Glutamatergic neuron (in vitro differentiated cells): ENCODE measurements around the gene SPEG. TPM values are rescaled to one million over a fixed set of nuclear protein-coding genes. Genes with fewer than 3 reads are reported as not detected.

ENCODE experiments used
- DNase-seq: peaks from one replicate; pipeline ENCODE4 v3.0.0; 2022
- H3K27ac Mint-ChIP-seq: one replicate; pipeline ENCODE4 v1.8.0; 2020; ENCODE audit warnings: mild to moderate bottlenecking, mixed read lengths, inconsistent platforms; ENCODE audit not compliant: unreplicated experiment
- H3K27me3 Mint-ChIP-seq: one replicate; pipeline ENCODE4 v1.8.0; 2020; ENCODE audit warnings: mild to moderate bottlenecking, moderate library complexity, mixed read lengths, inconsistent platforms; ENCODE audit not compliant: unreplicated experiment
- H3K36me3 Mint-ChIP-seq: one replicate; pipeline ENCODE4 v1.8.0; 2020; ENCODE audit warnings: mild to moderate bottlenecking, mixed read lengths, inconsistent platforms; ENCODE audit not compliant: unreplicated experiment
- H3K4me1 Mint-ChIP-seq: one replicate; pipeline ENCODE4 v1.8.0; 2020; ENCODE audit warnings: mild to moderate bottlenecking, low read depth, mixed read lengths, inconsistent platforms; ENCODE audit not compliant: unreplicated experiment
- H3K4me3 Mint-ChIP-seq: one replicate; pipeline ENCODE4 v1.8.0; 2020; ENCODE audit warnings: mild to moderate bottlenecking, mixed read lengths, inconsistent platforms; ENCODE audit not compliant: unreplicated experiment
- H3K9me3 Mint-ChIP-seq: one replicate; pipeline ENCODE4 v1.8.0; 2020; ENCODE audit warnings: mild to moderate bottlenecking, moderate library complexity, mixed read lengths, inconsistent platforms; ENCODE audit not compliant: unreplicated experiment
- CTCF ChIP-seq: fragments of 200-600 bp; sonication (generic); IDR thresholded peaks from one replicate; pipeline ENCODE4 v1.5.0; 2021; ENCODE audit not compliant: partially characterized antibody, unreplicated experiment
- total RNA-seq: library from RNA; stranded (reverse); fragmentation: NEBNext Ultra II Directional; extraction: Animal tissue kit (Norgen Biotek cat#: 25700); gene quantifications from one replicate; pipeline ENCODE4 v1.2.1, GENCODE V29; 2021; ENCODE audit not compliant: unreplicated experiment

Gene SPEG
- total RNA-seq, 1 donor from 2014 or later: 92.9 TPM

GRCh38 chr2:219453671-219454590, 19.3 kb downstream of the SPEG start:
- DNase-seq: no peak
- Mint-ChIP-seq H3K4me1 (peaks cover 26% of the 10 kb centered on the region), H3K9me3 (peaks cover 10% of the 10 kb centered on the region), H3K4me3 (peak overlapping the region; percentile 67), H3K36me3 (no peaks in the 10 kb centered on the region), H3K27ac (peak overlapping the region; percentile 82), H3K27me3 (peaks cover 17% of the 10 kb centered on the region)
- no peak for TF ChIP-seq CTCF

GRCh38 chr2:219455581-219455980, 20.9 kb downstream of the SPEG start:
- H3K4me3 Mint-ChIP-seq: no peak overlapping the region
- no peak overlapping the region for H3K27ac Mint-ChIP-seq
- no peaks in the 10 kb centered on the region for H3K36me3 Mint-ChIP-seq
- no peak for DNase-seq
- peaks cover 7% of the 10 kb centered on the region for H3K9me3 Mint-ChIP-seq
- peaks cover 31% of the 10 kb centered on the region for H3K4me1 Mint-ChIP-seq
- peaks cover 11% of the 10 kb centered on the region for H3K27me3 Mint-ChIP-seq
- no peak for TF ChIP-seq CTCF

- peaks cover 28% of the 10 kb centered on the region for H3K4me1 Mint-ChIP-seq
- H3K27me3 Mint-ChIP-seq: peaks cover 10% of the 10 kb centered on the region
- H3K27ac Mint-ChIP-seq: no peak overlapping the region
- peak overlapping the region; percentile 4 for H3K4me3 Mint-ChIP-seq
- peaks cover 3% of the 10 kb centered on the region for H3K9me3 Mint-ChIP-seq
- no peak for TF ChIP-seq CTCF
- no peaks in the 10 kb centered on the region for H3K36me3 Mint-ChIP-seq
- no peak for DNase-seq
Measured at GRCh38 chr2:219457784-219458369, 23.2 kb downstream of the SPEG start.

GRCh38 chr2:219458996-219459395, 24.4 kb downstream of the SPEG start:
- Mint-ChIP-seq H3K9me3 (peaks cover 3% of the 10 kb centered on the region), H3K36me3 (no peaks in the 10 kb centered on the region), H3K27ac (peak overlapping the region; percentile 54), H3K27me3 (peaks cover 6% of the 10 kb centered on the region), H3K4me3 (no peak overlapping the region), H3K4me1 (peaks cover 22% of the 10 kb centered on the region)
- no peak for DNase-seq
- TF ChIP-seq CTCF: no peak
